HepG2 (cell line): Measurements from ENCODE around the gene GPR15LG.

Source experiments
- EZH2 ChIP-seq: conservative IDR thresholded peaks from 2 replicates; pipeline ENCODE4 v1.6.1; 2012; ENCODE audit warnings: mild to moderate bottlenecking, low read depth, low read length, moderate library complexity
- MED13 ChIP-seq: sonication (generic); formaldehyde crosslinking; IDR thresholded peaks from 2 replicates; pipeline ENCODE4 v1.5.0; 2020; ENCODE audit warnings: missing genetic modification reagents
- PPARG ChIP-seq: conservative IDR thresholded peaks from 2 replicates; pipeline ENCODE4 v1.6.1; 2016; ENCODE audit warnings: missing biosample characterization, missing genetic modification reagents
- TCF7L2 ChIP-seq: IDR thresholded peaks from 2 replicates; pipeline ENCODE4 v1.6.1; 2011; ENCODE audit warnings: mild to moderate bottlenecking, low read depth, low read length, moderate library complexity
- TEAD2 ChIP-seq: sonication (generic); formaldehyde crosslinking; IDR thresholded peaks from 2 replicates; pipeline ENCODE4 v1.9.0; 2021; ENCODE audit warnings: missing genetic modification reagents
- TF ChIP-seq, protein P1 (sequence below): sonication (generic); formaldehyde crosslinking; IDR thresholded peaks from 2 replicates; pipeline ENCODE4 v1.8.0; 2022; ENCODE audit warnings: mild to moderate bottlenecking, missing genetic modification reagents
- TF ChIP-seq, protein P2 (sequence below): sonication (generic); formaldehyde crosslinking; IDR thresholded peaks from 2 replicates; pipeline ENCODE4 v1.5.0; 2020; ENCODE audit warnings: mild to moderate bottlenecking, missing genetic modification reagents, moderate library complexity

- TF ChIP-seq MED13 (CRISPR knock-in tag) (no peak), TEAD2 (CRISPR knock-in tag) (no peak), EZH2 (no peak), PPARG (CRISPR knock-in tag) (no peak), TCF7L2 (no peak)
- TF ChIP-seq, protein P1, sequence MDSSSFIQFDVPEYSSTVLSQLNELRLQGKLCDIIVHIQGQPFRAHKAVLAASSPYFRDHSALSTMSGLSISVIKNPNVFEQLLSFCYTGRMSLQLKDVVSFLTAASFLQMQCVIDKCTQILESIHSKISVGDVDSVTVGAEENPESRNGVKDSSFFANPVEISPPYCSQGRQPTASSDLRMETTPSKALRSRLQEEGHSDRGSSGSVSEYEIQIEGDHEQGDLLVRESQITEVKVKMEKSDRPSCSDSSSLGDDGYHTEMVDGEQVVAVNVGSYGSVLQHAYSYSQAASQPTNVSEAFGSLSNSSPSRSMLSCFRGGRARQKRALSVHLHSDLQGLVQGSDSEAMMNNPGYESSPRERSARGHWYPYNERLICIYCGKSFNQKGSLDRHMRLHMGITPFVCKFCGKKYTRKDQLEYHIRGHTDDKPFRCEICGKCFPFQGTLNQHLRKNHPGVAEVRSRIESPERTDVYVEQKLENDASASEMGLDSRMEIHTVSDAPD (CRISPR knock-in tag) = no peak
- TF ChIP-seq, protein P2, sequence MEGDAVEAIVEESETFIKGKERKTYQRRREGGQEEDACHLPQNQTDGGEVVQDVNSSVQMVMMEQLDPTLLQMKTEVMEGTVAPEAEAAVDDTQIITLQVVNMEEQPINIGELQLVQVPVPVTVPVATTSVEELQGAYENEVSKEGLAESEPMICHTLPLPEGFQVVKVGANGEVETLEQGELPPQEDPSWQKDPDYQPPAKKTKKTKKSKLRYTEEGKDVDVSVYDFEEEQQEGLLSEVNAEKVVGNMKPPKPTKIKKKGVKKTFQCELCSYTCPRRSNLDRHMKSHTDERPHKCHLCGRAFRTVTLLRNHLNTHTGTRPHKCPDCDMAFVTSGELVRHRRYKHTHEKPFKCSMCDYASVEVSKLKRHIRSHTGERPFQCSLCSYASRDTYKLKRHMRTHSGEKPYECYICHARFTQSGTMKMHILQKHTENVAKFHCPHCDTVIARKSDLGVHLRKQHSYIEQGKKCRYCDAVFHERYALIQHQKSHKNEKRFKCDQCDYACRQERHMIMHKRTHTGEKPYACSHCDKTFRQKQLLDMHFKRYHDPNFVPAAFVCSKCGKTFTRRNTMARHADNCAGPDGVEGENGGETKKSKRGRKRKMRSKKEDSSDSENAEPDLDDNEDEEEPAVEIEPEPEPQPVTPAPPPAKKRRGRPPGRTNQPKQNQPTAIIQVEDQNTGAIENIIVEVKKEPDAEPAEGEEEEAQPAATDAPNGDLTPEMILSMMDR (CRISPR knock-in tag) = no peak
Measured at GRCh38 chr10:84201682-84202081, 28.1 kb downstream of the GPR15LG start.
